Astrocyte of the cerebellum (primary cell): ENCODE results near the gene RNF157.

ENCODE experiments used
- DNase-seq: peaks from one replicate; pipeline ENCODE4 v3.0.0-alpha.2; 2011; ENCODE audit warnings: low read depth
- H3K4me3 ChIP-seq: 2 replicates; pipeline ENCODE4 v1.5.1; 2011; ENCODE audit warnings: mild to moderate bottlenecking, low read depth, low read length, moderate library complexity
- CTCF ChIP-seq: IDR thresholded peaks from 2 replicates; pipeline ENCODE4 v1.5.1; 2012; ENCODE audit warnings: low read length, low read depth, moderate library complexity, mild to moderate bottlenecking; ENCODE audit errors: missing control alignments
- in situ Hi-C: cut with HindIII; loops from 2 replicates; pipeline ENCODE4 v1.10.0; 2017; ENCODE audit warnings: low sequenced_read_pairs

Gene RNF157

GRCh38 chr17:76145231-76146052, 94.9 kb downstream of the RNF157 start:
- no peak for TF ChIP-seq CTCF
- H3K4me3 ChIP-seq: no peak overlapping the region
- in situ Hi-C loops: no loop called here
- DNase-seq: no peak

GRCh38 chr17:76142585-76143041, 97.7 kb downstream of the RNF157 start:
- DNase-seq: no peak
- no peak for TF ChIP-seq CTCF
- H3K4me3 ChIP-seq: no peak overlapping the region
- in situ Hi-C loops: no loop called here

DNA sequence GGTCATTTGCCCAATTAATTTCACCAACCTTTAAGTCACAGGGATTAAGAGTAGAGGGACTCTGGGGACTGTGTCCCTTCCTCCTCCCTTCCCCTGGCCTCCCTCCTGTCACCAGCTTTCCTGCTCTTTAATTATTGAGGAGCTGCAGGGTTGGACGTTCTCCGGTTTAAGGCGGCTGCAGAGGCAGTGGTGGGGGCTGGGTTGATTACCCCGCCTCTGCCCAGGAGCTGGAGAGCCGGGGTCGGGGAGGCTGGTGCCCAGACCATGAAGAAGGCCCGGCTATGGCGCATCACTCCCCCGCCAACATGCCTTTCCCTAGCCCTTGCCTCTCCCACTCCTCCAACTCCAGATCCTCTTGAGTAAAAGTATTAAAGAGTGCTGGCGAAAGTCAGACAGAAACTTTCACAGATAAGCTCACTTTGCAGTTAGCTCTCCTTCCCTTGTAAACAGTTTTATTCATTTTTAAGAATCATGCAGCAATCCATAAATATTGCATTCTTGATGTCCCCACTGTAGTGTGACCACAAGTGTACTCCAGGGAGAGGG, 98.2 kb downstream of the RNF157 start:
- H3K4me3 ChIP-seq: no peak overlapping the region
- no peak for DNase-seq
- in situ Hi-C loops: no loop called here
- no peak for TF ChIP-seq CTCF

DNA sequence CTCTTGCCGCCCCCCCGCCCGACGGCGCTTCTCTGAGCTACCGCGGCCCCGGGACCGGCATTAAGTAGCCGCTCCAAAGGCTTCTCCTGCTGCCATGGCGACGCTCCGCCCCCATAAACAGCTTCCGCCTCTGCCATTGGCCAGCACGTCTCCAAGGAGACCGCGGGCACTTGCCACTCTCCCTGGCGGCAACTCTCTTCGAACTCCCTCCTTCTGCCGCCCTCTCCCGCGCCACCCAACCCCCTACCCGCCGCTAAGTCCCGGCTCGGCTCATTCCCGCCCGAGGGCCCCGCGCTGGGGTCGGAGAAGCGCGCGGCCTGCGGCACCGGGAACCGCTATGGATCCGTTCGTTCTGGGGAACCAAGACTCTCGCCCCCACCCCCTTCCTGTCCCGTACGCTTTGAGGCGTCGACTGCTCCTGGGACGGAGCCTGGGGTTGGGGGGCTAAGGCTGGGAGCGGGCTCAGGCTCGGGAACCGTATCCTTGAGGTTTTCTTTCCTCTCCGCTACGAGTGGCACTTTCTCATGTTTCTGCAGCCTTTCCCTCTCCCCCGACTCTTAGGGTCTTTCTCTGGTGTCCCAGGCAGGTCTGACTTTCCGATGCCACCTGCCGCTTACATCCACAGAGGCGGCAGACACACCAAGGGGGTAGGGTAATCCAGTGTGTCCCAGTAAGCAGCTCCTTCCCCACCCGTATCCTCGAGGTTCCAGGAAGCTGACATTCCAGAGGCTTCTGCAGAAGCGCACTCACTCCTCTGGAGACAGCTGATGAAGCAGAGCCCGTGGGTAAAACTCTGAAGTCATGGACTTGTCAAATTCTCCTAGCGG, 98.9 kb downstream of the RNF157 start, which contains the start of gene FOXJ1:
FOXJ1 (minus strand) TSS at position 34 of the 827 bp plus-strand sequence. CDS start 850 bp downstream, outside the sequence.
- TF ChIP-seq CTCF: no peak
- in situ Hi-C loops: no loop called here
- DNase-seq: peak; percentile 31
- H3K4me3 ChIP-seq: peak within 1 kb of the TSS; percentile 45

- no peak for DNase-seq
- in situ Hi-C loops: no loop called here
- H3K4me3 ChIP-seq: peak overlapping the region; percentile 45
- no peak for TF ChIP-seq CTCF
These were observed 99.6 kb downstream of the RNF157 start for GRCh38 chr17:76140661-76141211.

GRCh38 chr17:76139801-76140660, 100.3 kb downstream of the RNF157 start:
- in situ Hi-C loops: no loop called here
- H3K4me3 ChIP-seq: no peak overlapping the region
- TF ChIP-seq CTCF: no peak
- DNase-seq: no peak
